Measurements from ENCODE around the gene ZC3H12C. TPM values are rescaled to one million over a fixed set of nuclear protein-coding genes. Genes with fewer than 3 reads are reported as not detected.
"Not testable (repeated sequence)": the region's sequence is repeated elsewhere in the genome, so short reads cannot be mapped to it uniquely, and the experiment has no call there.

The ZC3H12C gene
- total RNA-seq, 4 donors from 2014 or later, result 2.3 to 27.6 (median 18.6) TPM

GRCh38 chr11:110200241-110200640 is 107.0 kb downstream of the ZC3H12C start:
- Histone ChIP-seq H3K36me3 (no peaks in the 10 kb centered on the region), H3K27ac (no peak overlapping the region), H3K9me3 (no peaks in the 10 kb centered on the region), H3K4me3 (no peak overlapping the region), H3K4me1 (no peaks in the 10 kb centered on the region), H3K27me3 (no peaks in the 10 kb centered on the region)
- TF ChIP-seq POLR2A (IDR thresholded peaks at IDR 0.05) (no peak), CTCF (IDR thresholded peaks at IDR 0.05) (no peak)
- no peak for DNase-seq
- intact Hi-C loops (cut with DNase I; ENCODE audit: low total_unique reads), result no loop called here

DNA sequence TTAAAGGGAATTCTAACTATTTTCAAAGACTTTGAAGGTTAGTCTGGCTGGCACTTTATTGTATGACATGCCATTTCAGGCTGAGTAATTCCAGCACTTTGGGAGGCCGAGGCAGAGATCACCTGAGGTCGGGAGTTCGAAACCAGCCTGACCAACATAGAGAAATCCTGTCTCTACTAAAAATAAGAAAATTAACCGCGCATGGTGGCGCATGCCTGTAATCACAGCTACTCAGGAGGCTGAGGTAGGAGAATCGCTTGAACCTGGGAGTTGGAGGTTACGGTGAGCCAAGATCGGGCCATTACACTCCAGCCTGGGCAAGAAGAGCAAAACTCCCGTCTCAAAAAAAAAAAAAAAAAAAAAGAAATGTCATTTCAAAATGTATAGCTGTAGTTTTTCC is 107.6 kb downstream of the ZC3H12C start:
- Histone ChIP-seq H3K4me1 (no peaks in the 10 kb centered on the region), H3K9me3 (no peaks in the 10 kb centered on the region), H3K36me3 (no peaks in the 10 kb centered on the region), H3K27ac (no peak overlapping the region), H3K27me3 (no peaks in the 10 kb centered on the region), H3K4me3 (no peak overlapping the region)
- TF ChIP-seq CTCF (IDR thresholded peaks at IDR 0.05), result no peak
- no peak for TF ChIP-seq POLR2A (IDR thresholded peaks at IDR 0.05)
- intact Hi-C loops (cut with DNase I; ENCODE audit: low total_unique reads), result no loop called here
- no peak for DNase-seq

- Histone ChIP-seq H3K4me3 (no peak overlapping the region), H3K9me3 (no peaks in the 10 kb centered on the region), H3K27ac (no peak overlapping the region), H3K4me1 (no peaks in the 10 kb centered on the region), H3K27me3 (no peaks in the 10 kb centered on the region), H3K36me3 (no peaks in the 10 kb centered on the region)
- intact Hi-C loops (cut with DNase I; ENCODE audit: low total_unique reads), result no loop called here
- DNase-seq, result no peak
- TF ChIP-seq POLR2A (IDR thresholded peaks at IDR 0.05) (no peak), CTCF (IDR thresholded peaks at IDR 0.05) (no peak)
Measured at GRCh38 chr11:110207123-110207522, 113.9 kb downstream of the ZC3H12C start.

DNA sequence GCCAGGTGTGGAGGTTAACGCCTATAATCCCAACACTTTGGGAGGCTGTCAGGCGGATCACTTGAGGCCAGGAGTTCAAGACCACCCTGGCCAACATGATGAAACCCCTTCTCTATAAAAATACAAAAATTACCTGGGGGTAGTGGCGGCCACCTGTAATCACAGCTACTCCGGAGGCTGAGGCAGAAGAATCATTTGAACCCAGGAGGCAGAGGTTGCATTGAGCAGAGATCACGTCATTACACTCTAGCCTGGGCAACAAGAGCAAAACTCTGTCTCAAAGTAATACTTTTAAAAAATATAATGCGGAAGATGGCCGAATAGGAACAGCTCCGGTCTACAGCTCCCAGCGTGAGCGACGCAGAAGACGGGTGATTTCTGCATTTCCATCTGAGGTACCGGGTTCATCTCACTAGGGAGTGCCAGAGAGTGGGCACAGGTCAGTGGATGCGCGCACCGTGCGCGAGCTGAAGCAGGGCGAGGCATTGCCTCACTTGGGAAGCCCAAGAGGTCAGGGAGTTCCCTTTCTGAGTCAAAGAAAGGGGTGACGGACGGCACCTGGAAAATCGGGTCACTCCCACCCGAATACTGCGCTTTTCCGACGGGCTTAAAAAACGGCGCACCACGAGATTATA is 115.6 kb downstream of the ZC3H12C start:
- intact Hi-C loops (cut with DNase I; ENCODE audit: low total_unique reads), result not testable (repeated sequence)

GRCh38 chr11:110209313-110209694 is 116.1 kb downstream of the ZC3H12C start:
- H3K36me3 ChIP-seq; H3K4me1 ChIP-seq; DNase-seq; H3K27me3 ChIP-seq; intact Hi-C loops (cut with DNase I; ENCODE audit: low total_unique reads); H3K9me3 ChIP-seq; H3K4me3 ChIP-seq; H3K27ac ChIP-seq: not testable (repeated sequence)

More for the DNA sequence above, 115.6 kb downstream of the ZC3H12C start:
- not testable (repeated sequence) for H3K4me3 ChIP-seq, H3K27ac ChIP-seq, H3K27me3 ChIP-seq, H3K36me3 ChIP-seq, H3K9me3 ChIP-seq, H3K4me1 ChIP-seq, DNase-seq

GRCh38 chr11:110217223-110217877 is 124.2 kb downstream of the ZC3H12C start:
- no peak overlapping the region for H3K27ac ChIP-seq
- no peak for DNase-seq
- H3K4me3 ChIP-seq, result no peak overlapping the region
- H3K4me1 ChIP-seq, result no peaks in the 10 kb centered on the region
- no peaks in the 10 kb centered on the region for H3K9me3 ChIP-seq
- intact Hi-C loops (cut with DNase I; ENCODE audit: low total_unique reads), result no loop called here
- no peaks in the 10 kb centered on the region for H3K27me3 ChIP-seq
- TF ChIP-seq POLR2A (IDR thresholded peaks at IDR 0.05), result no peak
- no peak for TF ChIP-seq CTCF (IDR thresholded peaks at IDR 0.05)
- H3K36me3 ChIP-seq, result no peaks in the 10 kb centered on the region
